OCI-LY3 (cell line): Measurements from ENCODE around the gene CHKA.

Experiments
- H2AFZ ChIP-seq: fragments of 200-600, 300-600 bp; shearing (Covaris generic); 2 replicates; pipeline ENCODE4 v1.6.0; 2014; ENCODE audit warnings: antibody characterized with exemption, low read depth, low read length
- H3K27ac ChIP-seq: fragments of 200-600, 300-600 bp; sonication (generic); 2 replicates; pipeline ENCODE4 v1.5.1; 2014; ENCODE audit warnings: mild to moderate bottlenecking, low read length, moderate library complexity, mixed read lengths
- H3K27me3 ChIP-seq: fragments of 200-600, 300-600 bp; sonication (generic); 2 replicates; pipeline ENCODE4 v1.6.1; 2014; ENCODE audit warnings: low read depth, low read length, mixed read lengths
- H3K36me3 ChIP-seq: fragments of 200-600, 300-600 bp; sonication (generic); replicated peaks from 2 replicates; pipeline ENCODE3; 2014; ENCODE audit warnings: low read depth, low read length, mixed read lengths
- H3K4me1 ChIP-seq: fragments of 300-600, 200-600 bp; sonication (generic); 2 replicates; pipeline ENCODE4 v1.6.1; 2014; ENCODE audit warnings: low read length, mixed read lengths
- H3K4me2 ChIP-seq: fragments of 200-600, 300-600 bp; sonication (generic); 2 replicates; pipeline ENCODE4 v1.6.1; 2014; ENCODE audit warnings: low read length, mixed read lengths
- H3K4me3 ChIP-seq: fragments of 300-600, 200-600 bp; sonication (generic); 2 replicates; pipeline ENCODE4 v1.5.1; 2014; ENCODE audit warnings: antibody characterized with exemption, mild to moderate bottlenecking, low read length, moderate library complexity
- H3K79me2 ChIP-seq: fragments of 300-600, 200-600 bp; shearing (Covaris generic); 2 replicates; pipeline ENCODE4 v1.6.1; 2014; ENCODE audit warnings: mild to moderate bottlenecking, low read length, mixed read lengths
- H3K9ac ChIP-seq: fragments of 300-600, 200-600 bp; shearing (Covaris generic); 2 replicates; pipeline ENCODE4 v1.6.0; 2014; ENCODE audit warnings: mild to moderate bottlenecking, low read length, moderate library complexity
- H3K9me3 ChIP-seq: fragments of 200-600, 300-600 bp; shearing (Covaris generic); 2 replicates; pipeline ENCODE4 v1.6.1; 2014; ENCODE audit warnings: low read length, mixed read lengths; ENCODE audit not compliant: insufficient read depth
- H4K20me1 ChIP-seq: fragments of 200-600, 300-600 bp; sonication (generic); 2 replicates; pipeline ENCODE4 v1.6.1; 2016; ENCODE audit warnings: low read length, mixed read lengths; ENCODE audit not compliant: insufficient read depth
- CTCF ChIP-seq: fragments of 200-600, 300-600 bp; sonication (generic); IDR thresholded peaks from 2 replicates; pipeline ENCODE4 v1.5.1; 2014; ENCODE audit warnings: antibody characterized with exemption, low read length, low read depth
- EZH2phosphoT487 ChIP-seq: fragments of 200-600 bp; shearing (Covaris generic); IDR thresholded peaks from 2 replicates; pipeline ENCODE4 v1.6.1; 2018; ENCODE audit warnings: antibody characterized with exemption, mixed run types, low read depth

CHKA gene

GRCh38 chr11:68074584-68075352, 46.4 kb downstream of the CHKA start:
- Histone ChIP-seq H2AFZ (no peak overlapping the region), H3K36me3 (peaks cover 36% of the 10 kb centered on the region), H3K4me1 (peaks cover 11% of the 10 kb centered on the region), H3K4me3 (no peak overlapping the region), H4K20me1 (peaks cover 6% of the 10 kb centered on the region), H3K79me2 (no peaks in the 10 kb centered on the region), H3K4me2 (no peak overlapping the region), H3K9me3 (no peaks in the 10 kb centered on the region), H3K27ac (no peak overlapping the region), H3K9ac (no peak overlapping the region), H3K27me3 (no peaks in the 10 kb centered on the region)
- TF ChIP-seq CTCF (no peak), EZH2phosphoT487 (no peak)

- Histone ChIP-seq H3K4me2 (peak overlapping the region; percentile 7; the same call in 1 of the 2 replicates), H3K4me1 (peaks cover 11% of the 10 kb centered on the region), H3K79me2 (no peaks in the 10 kb centered on the region), H3K4me3 (no peak overlapping the region), H3K9me3 (no peaks in the 10 kb centered on the region), H2AFZ (no peak overlapping the region), H3K27ac (peak overlapping the region; percentile 58), H3K36me3 (peaks cover 46% of the 10 kb centered on the region), H4K20me1 (peaks cover 4% of the 10 kb centered on the region), H3K9ac (no peak overlapping the region), H3K27me3 (no peaks in the 10 kb centered on the region)
- no peak for TF ChIP-seq CTCF
- TF ChIP-seq EZH2phosphoT487, result no peak
Observed at GRCh38 chr11:68071281-68072048, 49.7 kb downstream of the CHKA start.

- TF ChIP-seq CTCF (no peak), EZH2phosphoT487 (no peak)
- H3K4me2 ChIP-seq, result no peak overlapping the region
- H3K9ac ChIP-seq, result no peak overlapping the region
- H3K4me1 ChIP-seq, result peaks cover 11% of the 10 kb centered on the region
- no peaks in the 10 kb centered on the region for H3K9me3 ChIP-seq
- no peaks in the 10 kb centered on the region for H3K79me2 ChIP-seq
- peaks cover 48% of the 10 kb centered on the region for H3K36me3 ChIP-seq
- H3K4me3 ChIP-seq, result no peak overlapping the region
- H3K27ac ChIP-seq, result no peak overlapping the region
- H3K27me3 ChIP-seq, result no peaks in the 10 kb centered on the region
- no peaks in the 10 kb centered on the region; the same call in 1 of the 2 replicates for H4K20me1 ChIP-seq
- no peak overlapping the region for H2AFZ ChIP-seq
Observed at GRCh38 chr11:68067991-68068390, 53.2 kb downstream of the CHKA start.

GRCh38 chr11:68066742-68067141, 54.4 kb downstream of the CHKA start:
- H3K9ac ChIP-seq, result no peak overlapping the region
- H4K20me1 ChIP-seq, result no peaks in the 10 kb centered on the region; the same call in 1 of the 2 replicates
- H3K27me3 ChIP-seq, result no peaks in the 10 kb centered on the region
- H3K36me3 ChIP-seq, result peaks cover 59% of the 10 kb centered on the region
- H3K4me1 ChIP-seq, result peaks cover 7% of the 10 kb centered on the region
- H3K4me2 ChIP-seq, result no peak overlapping the region
- H2AFZ ChIP-seq, result no peak overlapping the region
- TF ChIP-seq EZH2phosphoT487 (no peak), CTCF (no peak)
- no peaks in the 10 kb centered on the region for H3K9me3 ChIP-seq
- no peaks in the 10 kb centered on the region for H3K79me2 ChIP-seq
- no peak overlapping the region for H3K27ac ChIP-seq
- no peak overlapping the region for H3K4me3 ChIP-seq
